GM12878 (cell line): ENCODE data around the gene MESD. TPM values are rescaled to one million over a fixed set of nuclear protein-coding genes. Genes with fewer than 3 reads are reported as not detected.

Source experiments
- ATAC-seq: fragments of 200-7000 bp; cut with Tn5 transposase; 3 replicates; pipeline ENCODE4 v1.9.1; 2020; ENCODE audit warnings: mild to moderate bottlenecking, moderate library complexity
- BruUV-seq: library from RNA; stranded (reverse); fragments of 400-500 nt; replicated peaks from 2 replicates; lab custom pipeline; 2021; lab: Mats Ljungman, UMichigan
- CTCF ChIA-PET: fragments of 300-600 bp; sonication (Branson Sonifier 250); formaldehyde crosslinking; extraction: SDS; loops from one replicate; lab custom pipeline; 2021; ENCODE audit warnings: inconsistent platforms; lab: Yijun Ruan, JAX
- POLR2A ChIA-PET: fragments of 350-600 bp; formaldehyde crosslinking; extraction: SDS; loops from one replicate; lab custom pipeline; 2021; ENCODE audit warnings: inconsistent platforms; lab: Charles Lee
- RAD21 ChIA-PET: fragments of 300-600 bp; sonication (Branson Sonifier 250); formaldehyde crosslinking; loops from one replicate; lab custom pipeline; 2023; ENCODE audit warnings: antibody characterized with exemption; ENCODE audit not compliant: unreplicated experiment; lab: Charles Lee
- SMC1A ChIA-PET: fragments of 300-600 bp; sonication (Branson Sonifier 250); formaldehyde crosslinking; loops from one replicate; lab custom pipeline; 2023; ENCODE audit not compliant: unreplicated experiment, uncharacterized antibody; lab: Charles Lee
- DNase-seq: peaks from one replicate; pipeline ENCODE4 v3.0.0-alpha.2; 2011; ENCODE audit warnings: low read depth, low spot score
- FAIRE-seq: peaks from 3 replicates; lab custom pipeline; 2011; peaks lifted over from hg19 to GRCh38; lab: Jason Lieb, UNC
- H2AFZ ChIP-seq: 2 replicates; pipeline ENCODE4 v1.6.0; 2011; ENCODE audit warnings: low read depth, low read length, control low read depth; ENCODE audit not compliant: control insufficient read depth
- H3K27ac ChIP-seq: 2 replicates; pipeline ENCODE4 v1.5.1; 2011; ENCODE audit warnings: control low read depth; ENCODE audit not compliant: control insufficient read depth, insufficient read depth
- H3K27me3 ChIP-seq, 2 experiments: replicated peaks in 1 of 2; 2 replicates each; pipeline versions ENCODE4 v1.6.0 to v1.6.1; 2011; ENCODE audit warnings: low read length in 1 of 2; ENCODE audit not compliant: control insufficient read depth in 2 of 2, insufficient read depth in 2 of 2
- H3K36me3 ChIP-seq, 2 experiments: 2 replicates each; pipeline ENCODE4 v1.5.1; 2011; ENCODE audit warnings: low read length in 1 of 2; ENCODE audit not compliant: control insufficient read depth in 2 of 2, insufficient read depth in 2 of 2
- H3K4me1 ChIP-seq: 2 replicates; pipeline ENCODE4 v1.6.1; 2011; ENCODE audit warnings: mild to moderate bottlenecking, low read length, moderate library complexity, mixed read lengths; ENCODE audit not compliant: control insufficient read depth, insufficient read depth
- H3K4me2 ChIP-seq: 2 replicates; pipeline ENCODE4 v1.6.0; 2011; ENCODE audit warnings: control low read depth; ENCODE audit not compliant: control insufficient read depth, insufficient read depth
- H3K4me3 ChIP-seq: fragments of 200-600 bp; sonication (generic); 2 replicates; pipeline ENCODE4 v1.5.1; 2016
- H3K79me2 ChIP-seq: 2 replicates; pipeline ENCODE4 v1.6.0; 2011; ENCODE audit warnings: low read length; ENCODE audit not compliant: control insufficient read depth, insufficient read depth
- H3K9ac ChIP-seq: 2 replicates; pipeline ENCODE4 v1.8.0; 2011; ENCODE audit warnings: low read length, control low read depth, mixed read lengths; ENCODE audit not compliant: control insufficient read depth, insufficient read depth
- H3K9me3 ChIP-seq: replicated peaks from 3 replicates; pipeline ENCODE4 v1.5.1; 2011; ENCODE audit warnings: mild to moderate bottlenecking, low read length; ENCODE audit not compliant: control insufficient read depth, insufficient read depth
- H4K20me1 ChIP-seq: 2 replicates; pipeline ENCODE4 v1.6.0; 2011; ENCODE audit not compliant: control insufficient read depth, insufficient read depth
- DPF2 ChIP-seq: fragments of 450-650 bp; IDR thresholded peaks from 2 replicates; pipeline ENCODE4 v1.6.1; 2017; ENCODE audit warnings: mild to moderate bottlenecking
- E4F1 ChIP-seq: fragments of 450-650 bp; IDR thresholded peaks from 2 replicates; pipeline ENCODE4 v1.6.1; 2018; ENCODE audit warnings: borderline replicate concordance, mild to moderate bottlenecking; ENCODE audit not compliant: partially characterized antibody
- FOS ChIP-seq: IDR thresholded peaks from 3 replicates; pipeline ENCODE4 v1.6.1; 2011; ENCODE audit warnings: borderline replicate concordance; ENCODE audit not compliant: insufficient read length; ENCODE audit errors: extremely low read depth
- IKZF1 ChIP-seq: fragments of 450-650 bp; conservative IDR thresholded peaks from 2 replicates; pipeline ENCODE4 v1.6.1; 2017; ENCODE audit warnings: antibody characterized with exemption, mild to moderate bottlenecking
- JUNB ChIP-seq: IDR thresholded peaks from 2 replicates; pipeline ENCODE4 v1.6.1; 2016; ENCODE audit warnings: antibody characterized with exemption, mild to moderate bottlenecking
- MEF2A ChIP-seq: IDR thresholded peaks from 2 replicates; pipeline ENCODE4 v1.6.1; 2011; ENCODE audit warnings: low read depth, mild to moderate bottlenecking, low read length, moderate library complexity; ENCODE audit not compliant: insufficient read depth
- MTA2 ChIP-seq: fragments of 450-650 bp; IDR thresholded peaks from 2 replicates; pipeline ENCODE4 v1.6.1; 2016; ENCODE audit warnings: low read depth, mild to moderate bottlenecking, moderate library complexity
- POLR2AphosphoS2 ChIP-seq: IDR thresholded peaks from 2 replicates; pipeline ENCODE4 v1.6.1; 2011; ENCODE audit warnings: low read depth, mild to moderate bottlenecking, low read length, improper control_type of control experiment, moderate library complexity
- SPI1 ChIP-seq: IDR thresholded peaks from 2 replicates; pipeline ENCODE4 v1.6.1; 2011; ENCODE audit warnings: low read depth, mild to moderate bottlenecking, low read length, moderate library complexity, borderline replicate concordance; ENCODE audit not compliant: insufficient read depth
- SUPT20H ChIP-seq: IDR thresholded peaks from 2 replicates; pipeline ENCODE4 v1.6.1; 2011; ENCODE audit warnings: low read depth, mild to moderate bottlenecking, low read length, moderate library complexity, borderline replicate concordance; ENCODE audit not compliant: control insufficient read depth
- TARDBP ChIP-seq: IDR thresholded peaks from 2 replicates; pipeline ENCODE4 v1.6.1; 2016; ENCODE audit warnings: borderline replicate concordance
- ZNF384 ChIP-seq: IDR thresholded peaks from 2 replicates; pipeline ENCODE4 v1.6.1; 2012; ENCODE audit warnings: low read depth, mild to moderate bottlenecking, low read length, improper control_type of control experiment, borderline replicate concordance
- WGBS: methylation state at CpG from one replicate; pipeline ENCODE4 v1.1.6; 2016; ENCODE audit warnings: low lambda C conversion rate; ENCODE audit not compliant: insufficient replicate concordance, insufficient coverage; ENCODE audit errors: missing lambda C conversion rate; 5-methylcytosine and 5-hydroxymethylcytosine counted together
- in situ Hi-C: fragments of 300-500 bp; cut with MboI; formaldehyde crosslinking; loops from 9 replicates; pipeline ENCODE4 v1.14.3; 2018; ENCODE audit warnings: mixed read lengths
- intact Hi-C: fragments of 100-400 bp; cut with micrococcal nuclease; formaldehyde crosslinking; loops from one replicate; pipeline ENCODE4 v1.14.2; 2022; ENCODE audit not compliant: unreplicated experiment
- polyA plus RNA-seq, 11 experiments: library from polyadenylated mRNA; depleted of rRNA in 4 of 11; unstranded in 6 of 11; stranded (reverse) in 5 of 11; fragments of >200 nt; fragmentation: Nextera tagmentation in 4 of 11; fragmentation: Illumina TruSeq in 1 of 11; extraction: Ambion mirVana in 4 of 11; extraction: Trizol in 1 of 11; gene quantifications; 1 replicate in 1 of 11; 2 replicates in 10 of 11; pipeline versions ENCODE4 v1.2.1 to v1.2.3, GENCODE V29; 2011 to 2016; ENCODE audit warnings: inconsistent platforms in 2 of 11, missing spikeins in 2 of 11, low read depth in 1 of 11
- total RNA-seq, 4 experiments: library from RNA; depleted of rRNA in 3 of 4; stranded (reverse); fragments of >200 nt in 3 of 4; fragmentation: Illumina TruSeq in 1 of 4; extraction: Trizol in 1 of 4; gene quantifications; 2 replicates each; pipeline versions ENCODE4 v1.2.1 to v1.2.3, GENCODE V29; 2013 to 2021
- TF ChIP-seq, protein P1 (sequence below): fragments of 450-650 bp; IDR thresholded peaks from 2 replicates; pipeline ENCODE4 v1.6.1; 2017; ENCODE audit warnings: mild to moderate bottlenecking, moderate library complexity
- TF ChIP-seq, protein P2 (sequence below): fragments of 450-650 bp; IDR thresholded peaks from 2 replicates; pipeline ENCODE4 v1.6.1; 2017; ENCODE audit warnings: antibody characterized with exemption, mild to moderate bottlenecking, moderate library complexity

Gene MESD
- total and polyA plus RNA-seq, 10 of the 15 experiments (the other 5 are each of a cell fraction or from before 2014, with no cell fraction given), result 10.2 to 39.8 (median 20.9) TPM

DNA sequence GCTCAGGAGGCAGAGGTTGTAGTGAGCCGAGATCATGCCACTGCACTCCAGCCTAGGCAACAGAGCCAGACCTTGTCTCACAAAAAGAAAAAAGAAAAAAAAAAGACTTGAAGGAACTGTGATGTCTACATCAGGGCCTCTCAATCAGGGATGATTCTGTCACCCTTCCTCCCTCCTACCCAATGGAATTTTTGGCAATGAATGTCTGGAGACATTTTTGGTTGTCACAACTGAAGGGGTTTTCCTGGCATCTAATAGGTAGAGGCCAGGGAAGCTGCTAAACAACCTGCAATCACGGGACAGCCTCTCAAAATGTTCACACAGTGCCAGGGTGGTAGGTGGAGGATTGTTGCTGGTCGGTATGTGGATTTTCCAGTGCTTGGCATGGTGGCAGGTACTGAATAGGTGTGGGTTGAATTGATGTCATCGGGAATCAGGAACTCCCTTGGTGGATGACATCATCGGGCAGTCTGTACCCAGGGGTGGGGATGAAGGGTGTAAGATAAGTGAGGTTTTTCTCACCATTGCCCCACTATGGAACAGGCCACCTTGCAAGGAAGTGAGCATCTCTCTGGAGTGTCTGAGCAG, 71.3 kb downstream of the MESD start:
- WGBS, result 32% methylated on average over 5 of the region's 5 CpGs
- SMC1A ChIA-PET, result interaction anchor here (1.5 kb wide), 1 partner anchor 10 kb away, joined by 5 read pairs; no protein-coding TSS in a partner anchor
- H3K27ac ChIP-seq, result no peak overlapping the region
- no peak for TF ChIP-seq JUNB
- no peak for TF ChIP-seq ZNF384
- no peak for TF ChIP-seq FOS
- TF ChIP-seq, protein P1, sequence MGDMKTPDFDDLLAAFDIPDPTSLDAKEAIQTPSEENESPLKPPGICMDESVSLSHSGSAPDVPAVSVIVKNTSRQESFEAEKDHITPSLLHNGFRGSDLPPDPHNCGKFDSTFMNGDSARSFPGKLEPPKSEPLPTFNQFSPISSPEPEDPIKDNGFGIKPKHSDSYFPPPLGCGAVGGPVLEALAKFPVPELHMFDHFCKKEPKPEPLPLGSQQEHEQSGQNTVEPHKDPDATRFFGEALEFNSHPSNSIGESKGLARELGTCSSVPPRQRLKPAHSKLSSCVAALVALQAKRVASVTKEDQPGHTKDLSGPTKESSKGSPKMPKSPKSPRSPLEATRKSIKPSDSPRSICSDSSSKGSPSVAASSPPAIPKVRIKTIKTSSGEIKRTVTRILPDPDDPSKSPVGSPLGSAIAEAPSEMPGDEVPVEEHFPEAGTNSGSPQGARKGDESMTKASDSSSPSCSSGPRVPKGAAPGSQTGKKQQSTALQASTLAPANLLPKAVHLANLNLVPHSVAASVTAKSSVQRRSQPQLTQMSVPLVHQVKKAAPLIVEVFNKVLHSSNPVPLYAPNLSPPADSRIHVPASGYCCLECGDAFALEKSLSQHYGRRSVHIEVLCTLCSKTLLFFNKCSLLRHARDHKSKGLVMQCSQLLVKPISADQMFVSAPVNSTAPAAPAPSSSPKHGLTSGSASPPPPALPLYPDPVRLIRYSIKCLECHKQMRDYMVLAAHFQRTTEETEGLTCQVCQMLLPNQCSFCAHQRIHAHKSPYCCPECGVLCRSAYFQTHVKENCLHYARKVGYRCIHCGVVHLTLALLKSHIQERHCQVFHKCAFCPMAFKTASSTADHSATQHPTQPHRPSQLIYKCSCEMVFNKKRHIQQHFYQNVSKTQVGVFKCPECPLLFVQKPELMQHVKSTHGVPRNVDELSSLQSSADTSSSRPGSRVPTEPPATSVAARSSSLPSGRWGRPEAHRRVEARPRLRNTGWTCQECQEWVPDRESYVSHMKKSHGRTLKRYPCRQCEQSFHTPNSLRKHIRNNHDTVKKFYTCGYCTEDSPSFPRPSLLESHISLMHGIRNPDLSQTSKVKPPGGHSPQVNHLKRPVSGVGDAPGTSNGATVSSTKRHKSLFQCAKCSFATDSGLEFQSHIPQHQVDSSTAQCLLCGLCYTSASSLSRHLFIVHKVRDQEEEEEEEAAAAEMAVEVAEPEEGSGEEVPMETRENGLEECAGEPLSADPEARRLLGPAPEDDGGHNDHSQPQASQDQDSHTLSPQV, result no peak
- TF ChIP-seq DPF2, result no peak
- TF ChIP-seq IKZF1, result no peak
- TF ChIP-seq E4F1, result no peak
- no peak for TF ChIP-seq POLR2AphosphoS2
- TF ChIP-seq, protein P2, sequence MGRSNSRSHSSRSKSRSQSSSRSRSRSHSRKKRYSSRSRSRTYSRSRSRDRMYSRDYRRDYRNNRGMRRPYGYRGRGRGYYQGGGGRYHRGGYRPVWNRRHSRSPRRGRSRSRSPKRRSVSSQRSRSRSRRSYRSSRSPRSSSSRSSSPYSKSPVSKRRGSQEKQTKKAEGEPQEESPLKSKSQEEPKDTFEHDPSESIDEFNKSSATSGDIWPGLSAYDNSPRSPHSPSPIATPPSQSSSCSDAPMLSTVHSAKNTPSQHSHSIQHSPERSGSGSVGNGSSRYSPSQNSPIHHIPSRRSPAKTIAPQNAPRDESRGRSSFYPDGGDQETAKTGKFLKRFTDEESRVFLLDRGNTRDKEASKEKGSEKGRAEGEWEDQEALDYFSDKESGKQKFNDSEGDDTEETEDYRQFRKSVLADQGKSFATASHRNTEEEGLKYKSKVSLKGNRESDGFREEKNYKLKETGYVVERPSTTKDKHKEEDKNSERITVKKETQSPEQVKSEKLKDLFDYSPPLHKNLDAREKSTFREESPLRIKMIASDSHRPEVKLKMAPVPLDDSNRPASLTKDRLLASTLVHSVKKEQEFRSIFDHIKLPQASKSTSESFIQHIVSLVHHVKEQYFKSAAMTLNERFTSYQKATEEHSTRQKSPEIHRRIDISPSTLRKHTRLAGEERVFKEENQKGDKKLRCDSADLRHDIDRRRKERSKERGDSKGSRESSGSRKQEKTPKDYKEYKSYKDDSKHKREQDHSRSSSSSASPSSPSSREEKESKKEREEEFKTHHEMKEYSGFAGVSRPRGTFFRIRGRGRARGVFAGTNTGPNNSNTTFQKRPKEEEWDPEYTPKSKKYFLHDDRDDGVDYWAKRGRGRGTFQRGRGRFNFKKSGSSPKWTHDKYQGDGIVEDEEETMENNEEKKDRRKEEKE, result no peak
- no peak for TF ChIP-seq MTA2
- TF ChIP-seq TARDBP, result no peak
- TF ChIP-seq SPI1, result no peak
- TF ChIP-seq SUPT20H, result no peak
- TF ChIP-seq MEF2A, result no peak
- TF ChIP-seq, all 136 proteins: peak for 0
- no peak for ATAC-seq
- FAIRE-seq, result no peak
- no peak for DNase-seq
- in situ Hi-C loops (no loop called here), intact Hi-C loops (no loop called here)
- no TSS peak for BruUV-seq
- Histone ChIP-seq H3K9ac (no peak overlapping the region), H3K36me3 (no peaks in the 10 kb centered on the region), H3K79me2 (no peaks in the 10 kb centered on the region), H2AFZ (no peak overlapping the region), H3K4me2 (no peak overlapping the region), H3K9me3 (no peaks in the 10 kb centered on the region), H3K4me3 (no peak overlapping the region), H3K27me3 (peaks cover 0 to 1% of the 10 kb centered on the region in 2 experiments; a peak in 1 of 4 replicates), H3K4me1 (peaks cover 5% of the 10 kb centered on the region; the same call in 1 of the 2 replicates), H4K20me1 (no peaks in the 10 kb centered on the region)
- RAD21 ChIA-PET, result interaction anchor here (1.5 kb wide), 1 partner anchor 348 kb away, joined by 3 read pairs; no protein-coding TSS in a partner anchor
- POLR2A ChIA-PET, result no interaction called here
- CTCF ChIA-PET, result no interaction called here
